HG03066 (cell line): Measurements from ENCODE around the gene COL5A1.
"Not testable (repeated sequence)": the region's sequence is repeated elsewhere in the genome, so short reads cannot be mapped to it uniquely, and the experiment has no call there.

Source experiments
- ATAC-seq: cut with Tn5 transposase; IDR thresholded peaks from one replicate; pipeline ENCODE4 v1.9.1; 2021; ENCODE audit warnings: low read depth; ENCODE audit not compliant: unreplicated experiment

COL5A1 gene

DNA sequence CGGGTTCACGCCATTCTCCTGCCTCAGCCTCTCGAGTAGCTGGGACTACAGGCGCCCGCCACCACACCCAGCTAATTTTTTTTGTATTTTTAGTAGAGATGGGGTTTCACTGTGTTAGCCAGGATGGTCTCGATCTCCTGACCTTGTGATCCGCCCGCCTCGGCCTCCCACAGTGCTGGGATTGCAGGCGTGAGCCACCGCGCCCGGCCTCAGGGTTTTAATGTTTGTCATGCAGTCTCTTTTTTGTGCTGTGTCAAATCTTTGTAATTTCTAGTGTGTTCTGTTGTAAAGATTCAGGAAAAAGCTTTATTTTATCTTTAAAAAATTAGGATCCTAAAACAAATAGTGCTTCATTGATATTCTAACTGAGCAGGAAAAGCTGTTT is 62.1 kb downstream of the COL5A1 start:
- ATAC-seq = not testable (repeated sequence)

DNA sequence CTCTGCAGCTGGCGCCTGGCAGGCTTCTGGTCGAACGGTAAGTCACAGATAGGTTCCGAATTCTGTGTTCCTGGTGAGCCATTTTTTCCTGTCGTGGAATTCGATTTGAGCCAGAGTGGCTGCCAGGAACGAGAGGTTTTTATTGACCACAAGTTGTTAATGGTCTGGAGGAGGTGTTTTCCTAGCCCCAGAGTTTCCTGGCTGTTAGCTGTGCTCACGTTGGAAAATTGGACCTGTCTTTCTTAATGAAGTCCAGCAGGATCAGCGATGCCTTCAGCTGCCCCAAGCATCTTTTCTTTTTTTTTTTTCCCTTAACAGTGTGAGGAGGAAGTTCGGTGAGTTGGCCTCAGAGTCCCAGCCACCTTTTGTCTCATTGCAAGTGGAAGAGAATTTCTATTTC is 62.9 kb downstream of the COL5A1 start:
- ATAC-seq = no peak

DNA sequence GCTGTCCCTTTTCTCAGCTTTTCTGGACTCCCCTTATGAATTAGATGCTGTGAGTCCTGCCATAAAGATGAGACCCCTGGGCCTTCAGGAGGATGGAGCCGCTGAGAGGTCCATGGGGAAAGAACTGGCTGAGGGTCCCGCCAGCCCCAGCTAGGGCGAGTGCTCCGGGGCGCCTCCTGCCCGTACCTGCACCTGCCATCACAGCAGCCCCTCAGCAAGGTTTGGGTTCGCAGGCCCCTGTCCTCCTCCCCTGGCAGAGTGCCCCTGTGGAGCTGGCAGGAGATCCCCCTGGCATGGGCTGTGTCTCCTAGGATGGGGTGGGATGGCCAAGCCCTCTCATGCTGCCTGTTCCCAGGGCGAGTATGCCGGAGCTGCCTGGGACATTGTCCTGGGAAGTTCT is 64.2 kb downstream of the COL5A1 start:
- ATAC-seq = no peak

DNA sequence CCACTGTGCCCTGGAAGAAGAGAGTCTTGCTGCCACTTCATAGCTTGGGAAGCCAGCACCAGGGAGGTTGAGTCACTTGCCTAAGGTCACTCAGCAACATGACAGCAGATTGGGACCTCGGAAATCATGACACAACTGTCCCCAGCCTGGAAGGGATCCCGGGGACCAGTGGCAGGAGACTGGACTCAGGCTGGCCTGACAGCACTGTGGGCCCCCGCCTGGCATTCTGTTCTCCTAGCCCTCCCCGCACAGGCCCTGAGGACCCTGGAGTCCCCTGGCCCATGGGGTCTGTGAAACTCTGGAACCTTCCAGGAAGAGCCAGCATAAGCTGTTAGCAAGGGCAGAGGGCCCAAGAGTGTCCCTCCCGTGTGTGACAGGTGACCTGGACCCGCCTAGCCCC is 64.9 kb downstream of the COL5A1 start:
- no peak for ATAC-seq

DNA sequence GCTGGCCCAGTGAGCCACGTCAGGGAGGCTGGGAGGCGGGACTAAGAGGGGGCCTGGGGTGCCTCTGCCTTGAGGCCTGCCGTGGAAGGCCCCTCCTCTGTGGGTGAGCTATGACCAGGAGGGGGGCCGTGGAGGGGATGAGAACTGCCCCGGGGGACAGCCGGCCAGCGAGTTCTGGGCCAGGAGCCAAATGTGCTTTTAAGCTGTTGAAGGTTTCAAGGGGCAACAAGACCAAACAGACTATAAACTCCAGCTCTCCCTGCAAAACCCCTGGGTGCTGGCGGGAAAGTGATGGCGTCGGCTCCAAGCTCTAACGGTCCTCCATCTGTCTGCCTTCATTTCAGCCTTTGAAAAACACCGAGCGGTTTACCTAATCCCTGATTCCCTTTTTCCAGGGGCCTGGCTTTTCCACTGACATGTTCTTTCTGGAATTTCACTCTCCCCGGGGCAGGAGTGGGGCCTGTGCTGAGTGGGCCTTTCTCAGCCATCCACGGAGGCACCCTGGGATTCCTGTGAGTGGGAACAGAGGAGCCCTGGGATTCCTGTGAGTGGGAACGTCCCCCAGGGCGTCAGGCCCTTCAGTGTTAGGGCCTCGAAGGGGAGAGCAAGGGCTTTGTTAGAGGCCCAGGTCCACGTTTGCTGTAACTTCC is 65.6 kb downstream of the COL5A1 start:
- ATAC-seq = no peak

DNA sequence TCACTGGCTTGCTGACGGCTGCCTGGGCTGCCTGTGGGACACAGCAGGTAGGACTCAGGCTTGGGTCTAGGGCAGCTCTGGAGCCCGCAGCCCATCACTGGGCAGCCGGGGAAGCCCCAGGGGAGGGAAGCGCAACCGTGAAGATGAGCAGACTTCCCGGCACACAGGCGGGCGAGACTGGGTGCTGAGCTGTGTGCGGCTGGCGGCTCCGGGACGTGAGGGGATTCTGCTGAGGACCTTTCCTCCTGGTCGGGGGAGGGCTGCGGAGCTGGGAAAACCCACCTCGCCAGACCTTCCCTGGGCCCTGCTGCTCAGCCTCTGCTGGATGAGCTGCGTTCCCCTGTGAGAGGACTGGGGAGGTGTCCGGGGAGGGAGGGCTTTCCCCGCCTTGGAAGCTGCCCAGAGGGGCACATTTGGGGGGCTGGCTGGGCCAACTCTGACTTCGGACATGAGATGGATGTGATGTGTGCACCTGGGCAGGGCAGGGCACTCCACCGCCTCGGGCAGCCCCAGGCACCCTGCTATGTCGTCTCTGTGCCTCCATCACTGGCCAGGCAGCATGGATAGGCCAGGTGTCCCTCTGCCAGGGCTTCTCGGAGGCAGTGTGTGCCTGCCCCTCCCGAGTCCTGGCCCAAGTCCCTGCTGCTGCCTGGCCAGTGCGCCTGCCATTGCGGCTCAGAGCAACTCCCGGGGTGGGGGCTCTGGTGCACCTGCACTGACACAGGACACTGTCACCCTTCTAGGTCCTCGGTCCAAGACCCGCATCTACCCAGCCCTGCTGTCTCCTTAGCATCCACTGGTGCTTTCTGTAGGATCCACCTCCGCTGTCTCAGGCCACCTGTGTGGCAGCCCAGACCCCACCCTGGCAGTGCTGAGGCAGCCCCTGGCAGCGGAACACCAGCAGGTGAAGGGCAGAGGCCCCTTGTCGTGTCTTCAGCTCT is 66.4 kb downstream of the COL5A1 start:
- ATAC-seq = no peak

DNA sequence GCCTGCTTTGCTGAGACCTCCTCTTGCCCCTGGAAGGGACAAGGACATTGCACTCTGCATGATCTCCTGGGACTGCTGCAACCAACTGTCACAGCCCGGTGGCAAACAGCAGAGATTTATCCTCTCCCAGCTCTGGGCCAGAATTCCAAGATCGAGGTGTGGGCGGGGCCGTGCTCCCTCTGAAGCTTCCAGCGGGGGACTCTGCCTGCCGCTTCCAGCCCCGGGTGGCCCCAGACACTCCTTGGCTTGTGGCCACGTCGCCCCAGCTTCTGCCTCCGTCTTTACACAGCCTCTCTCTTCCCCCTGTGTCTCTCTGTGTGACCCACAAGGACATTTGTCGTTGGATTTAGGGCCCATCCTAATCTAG is 67.1 kb downstream of the COL5A1 start:
- no peak for ATAC-seq

DNA sequence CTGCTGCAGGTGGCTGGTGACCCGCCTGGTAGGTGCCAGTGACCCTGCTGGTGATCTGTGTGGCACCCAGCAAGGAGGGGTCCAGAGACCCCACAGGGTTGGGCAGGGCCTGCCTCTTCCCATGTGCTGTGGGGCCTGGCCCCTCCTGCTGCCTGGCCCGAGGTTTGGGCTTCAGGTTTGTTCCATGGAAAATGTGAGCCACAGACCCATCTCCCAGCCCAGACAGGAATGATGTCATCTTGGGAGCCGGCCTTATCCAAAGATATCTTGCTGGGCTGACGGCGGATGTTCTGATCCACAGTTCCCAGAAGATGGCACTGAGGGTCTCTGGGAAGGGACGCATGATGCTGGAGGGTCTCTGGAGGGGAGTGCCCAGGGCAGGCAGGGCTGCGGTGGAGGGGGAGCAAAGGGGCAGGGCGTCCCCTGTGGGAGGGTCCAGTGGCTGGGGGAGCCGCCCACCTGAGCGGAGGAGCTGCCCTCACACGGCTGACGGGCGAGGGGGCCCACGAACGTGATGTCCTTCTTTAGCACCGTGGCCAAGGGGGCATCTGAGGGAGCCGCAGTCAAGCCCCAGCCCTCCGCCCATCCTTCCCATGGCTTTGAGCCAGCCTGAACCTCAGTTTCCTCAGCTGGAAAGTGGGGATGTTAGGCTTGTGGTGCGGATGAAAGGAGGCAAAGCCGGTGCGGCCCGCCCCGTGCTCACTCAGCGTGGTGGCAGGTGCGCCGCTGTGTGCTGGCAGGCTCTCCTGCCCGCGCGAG is 68.1 kb downstream of the COL5A1 start:
- ATAC-seq = no peak

DNA sequence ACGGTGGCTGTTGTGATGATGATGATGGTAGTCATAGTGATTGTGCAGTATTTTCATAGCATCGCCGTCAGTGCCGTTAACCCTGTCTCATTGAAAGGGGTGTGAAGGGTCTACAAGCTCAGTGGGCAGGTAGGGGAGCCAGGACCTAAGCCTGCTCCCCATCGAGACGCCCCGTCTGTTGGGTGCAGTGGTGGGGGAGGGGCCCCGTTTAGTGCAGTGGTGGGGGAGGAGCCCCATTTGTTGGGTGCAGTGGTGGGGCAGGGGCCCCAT is 68.6 kb downstream of the COL5A1 start:
- no peak for ATAC-seq

DNA sequence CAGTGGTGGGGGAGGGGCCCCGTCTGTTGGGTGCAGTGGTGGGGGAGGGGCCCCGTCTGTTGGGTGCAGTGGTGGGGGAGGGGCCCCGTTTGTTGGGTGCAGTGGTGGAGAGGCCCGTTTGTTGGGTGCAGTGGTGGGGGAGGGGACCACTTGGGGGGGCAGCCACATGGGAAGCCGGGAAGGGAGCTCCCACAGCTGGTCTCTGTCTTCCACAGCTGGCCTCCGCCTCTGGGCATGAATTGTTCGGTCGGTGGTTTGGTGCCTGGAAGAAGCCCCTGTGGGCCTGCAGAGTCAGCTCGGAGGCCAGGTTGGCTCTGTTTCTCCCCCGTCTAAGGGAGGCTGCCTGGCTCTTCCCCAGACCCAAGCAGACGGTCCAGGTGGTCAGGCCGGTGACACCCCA is 69.3 kb downstream of the COL5A1 start:
- ATAC-seq = no peak

DNA sequence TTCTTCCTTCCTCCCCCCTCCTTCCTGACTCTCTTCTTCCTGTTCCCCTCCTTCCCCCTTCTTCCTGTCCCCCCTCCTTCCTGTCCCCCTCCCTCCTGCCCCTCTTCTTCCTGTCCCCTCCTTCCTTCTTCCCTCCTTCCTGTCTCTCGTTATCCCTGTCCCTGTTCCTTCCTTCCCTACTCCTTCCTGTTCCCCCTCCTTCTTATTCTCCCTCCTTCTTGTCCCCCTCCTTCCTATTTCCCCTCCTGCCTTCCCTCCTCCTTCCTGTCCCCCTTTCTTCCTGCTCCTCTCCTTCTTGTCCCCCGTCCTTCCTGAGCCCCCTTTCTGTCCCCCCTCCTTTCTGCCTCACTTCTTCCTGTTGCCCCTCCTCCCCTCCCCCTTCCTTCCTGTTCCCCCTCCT is 70.6 kb downstream of the COL5A1 start:
- no peak for ATAC-seq

DNA sequence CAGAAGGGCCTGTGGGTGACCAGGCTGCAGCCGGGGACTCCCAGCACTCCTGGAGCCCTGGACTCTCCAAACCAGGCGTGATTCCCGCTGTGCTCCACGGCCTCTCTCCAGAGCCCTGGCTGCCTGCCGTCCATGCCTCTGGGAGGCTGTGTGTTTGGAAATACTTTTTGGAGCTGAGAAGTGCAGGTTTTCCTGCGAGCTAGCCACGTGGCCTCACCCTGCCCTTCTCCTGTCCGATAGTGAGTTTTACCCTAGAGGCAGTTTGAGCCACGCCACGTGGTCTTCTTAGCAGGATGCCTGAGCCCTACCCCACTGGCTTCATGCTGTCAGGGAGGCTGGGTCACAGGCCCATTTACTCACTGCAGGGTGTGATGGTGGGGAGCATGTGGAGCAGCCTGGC is 71.3 kb downstream of the COL5A1 start:
- ATAC-seq = no peak

DNA sequence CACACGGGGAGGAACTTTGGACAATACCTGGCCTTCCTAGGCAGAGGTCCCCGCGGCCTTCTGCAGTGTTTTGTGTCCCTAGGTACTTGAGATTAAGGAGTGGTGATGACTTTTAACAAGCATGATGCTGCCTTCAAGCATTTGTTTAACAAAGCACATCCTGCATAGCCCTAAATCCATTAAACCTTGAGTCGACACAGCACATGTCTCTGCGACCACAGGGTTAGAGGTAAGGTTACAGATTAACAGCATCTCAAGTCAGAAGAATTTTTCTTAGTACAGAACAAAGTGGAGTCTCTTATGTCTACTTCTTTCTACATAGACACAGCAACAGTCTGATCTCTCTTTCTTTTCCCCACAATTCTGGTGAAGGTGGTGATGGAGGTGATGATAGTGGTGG is 73.9 kb downstream of the COL5A1 start:
- ATAC-seq = not testable (repeated sequence)

DNA sequence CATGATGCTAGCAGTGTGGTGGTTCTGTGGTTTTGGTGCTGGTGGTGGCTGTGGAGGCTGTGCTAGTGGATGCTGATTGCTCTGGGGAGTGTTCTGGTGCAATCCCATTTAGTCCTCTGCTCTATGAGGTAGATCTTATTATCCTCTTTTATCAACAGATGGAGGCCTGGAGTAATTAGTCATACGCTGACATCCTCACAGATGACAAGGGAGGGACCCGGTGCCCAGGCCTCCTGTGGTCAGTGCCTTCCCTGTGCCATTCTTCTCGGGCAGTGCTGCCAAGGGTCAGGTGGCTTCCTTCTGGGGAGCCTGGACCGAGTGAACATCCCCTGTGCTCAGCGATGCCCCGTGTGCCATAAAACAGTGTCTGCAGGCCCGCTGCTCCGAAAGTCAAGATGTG is 74.5 kb downstream of the COL5A1 start:
- ATAC-seq = no peak

DNA sequence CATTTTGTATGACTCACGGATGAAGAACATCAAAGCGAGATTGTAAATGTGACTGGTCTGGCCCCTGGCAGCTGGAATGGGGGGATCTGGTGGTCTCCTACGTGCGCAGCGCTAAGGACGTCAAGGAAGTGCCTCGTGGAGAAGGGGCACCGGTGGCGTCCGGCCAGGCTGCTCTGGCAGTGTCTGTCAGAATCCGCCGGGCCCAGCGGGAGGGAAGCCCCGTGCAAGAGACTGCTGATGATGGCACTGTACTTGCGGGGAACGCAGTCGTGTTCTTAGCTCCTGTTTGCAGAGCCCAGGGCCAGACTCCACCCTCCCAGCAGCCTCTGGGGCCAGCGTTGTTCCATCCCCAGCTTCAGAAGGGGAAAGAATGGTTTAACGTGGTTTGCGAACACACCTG is 75.5 kb downstream of the COL5A1 start:
- ATAC-seq = no peak

DNA sequence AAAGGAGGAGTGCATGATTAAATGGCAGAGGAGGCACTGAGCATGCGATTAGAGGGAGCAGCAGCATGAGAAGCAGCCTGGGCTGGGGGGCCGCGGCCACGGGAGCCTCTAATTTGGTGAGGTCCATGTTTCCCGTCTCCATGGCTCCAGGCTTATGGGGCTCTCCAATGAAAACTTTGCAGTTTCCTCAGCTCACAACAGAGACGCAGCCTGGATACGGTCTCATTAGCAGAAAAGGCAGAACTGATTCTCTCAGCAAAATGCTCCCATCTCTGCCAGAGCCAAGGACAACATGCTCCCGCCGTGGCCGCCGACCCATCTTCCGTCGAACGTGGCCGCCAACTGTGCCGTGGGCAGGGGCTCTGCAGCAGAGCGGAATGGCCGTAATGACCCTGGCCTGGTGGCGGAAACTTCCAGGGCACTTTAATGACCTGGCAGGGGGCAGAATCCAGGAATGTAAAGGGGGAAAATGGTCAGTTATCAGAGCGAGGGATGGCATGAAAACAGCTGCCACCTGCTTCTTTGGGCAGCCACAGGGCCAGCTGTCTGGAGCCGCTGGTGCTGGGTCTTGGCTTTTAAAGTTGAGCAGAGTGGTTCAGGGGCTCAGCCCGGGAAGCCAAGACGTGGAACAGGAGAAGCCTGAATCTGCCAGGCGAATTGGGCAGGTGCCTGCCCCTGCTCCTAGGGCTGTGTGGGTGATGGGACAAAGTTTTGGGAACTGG is 76.5 kb downstream of the COL5A1 start:
- no peak for ATAC-seq

DNA sequence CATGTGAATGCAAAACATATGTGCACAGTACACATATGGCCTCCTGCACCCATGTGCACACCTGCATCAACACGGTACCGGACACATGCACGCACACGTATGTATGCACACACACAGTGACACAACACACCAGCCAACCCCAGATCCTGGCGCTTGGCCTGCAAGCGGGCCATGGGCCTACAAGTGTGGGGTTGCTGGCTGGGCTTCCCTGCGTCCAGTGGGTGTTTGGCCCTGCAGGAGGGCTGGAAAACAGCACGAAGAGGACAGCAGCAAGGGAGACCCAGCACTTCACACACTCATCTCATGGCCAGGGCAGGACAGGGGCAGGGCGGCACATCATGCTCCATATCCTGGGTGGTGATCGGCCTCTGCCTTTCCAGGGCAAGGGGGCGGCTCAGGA is 77.7 kb downstream of the COL5A1 start:
- ATAC-seq = no peak

DNA sequence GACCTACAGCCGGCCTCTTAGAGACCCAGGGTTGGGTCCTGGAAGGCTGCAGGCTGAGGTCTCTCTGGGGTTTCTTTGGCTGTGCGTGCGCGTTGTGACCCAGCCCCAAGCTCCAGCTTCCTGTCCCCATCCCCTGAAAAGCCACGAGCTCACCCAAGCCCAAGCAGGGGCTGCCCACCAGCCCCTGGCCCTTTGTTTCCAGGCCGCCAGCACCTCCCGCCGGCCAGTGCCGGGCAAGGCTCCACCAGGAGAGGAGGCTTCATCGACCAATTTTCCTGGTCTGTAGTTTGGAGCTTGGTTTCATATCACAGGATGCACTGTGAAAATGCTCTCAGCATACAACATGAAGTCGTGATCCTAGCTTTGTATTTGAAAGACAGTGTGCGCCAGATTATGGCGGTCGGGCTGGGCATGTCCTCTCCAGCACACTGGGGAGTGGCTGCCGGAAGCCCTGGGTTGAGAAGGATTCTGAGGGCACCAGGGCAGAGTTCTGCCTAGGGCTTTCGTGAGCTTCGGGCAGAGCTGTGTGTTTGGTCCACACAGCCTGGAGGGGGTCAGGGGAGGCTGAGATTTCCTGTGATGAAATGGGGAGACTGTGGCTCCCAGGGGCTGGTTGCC is 78.6 kb downstream of the COL5A1 start:
- ATAC-seq = no peak

DNA sequence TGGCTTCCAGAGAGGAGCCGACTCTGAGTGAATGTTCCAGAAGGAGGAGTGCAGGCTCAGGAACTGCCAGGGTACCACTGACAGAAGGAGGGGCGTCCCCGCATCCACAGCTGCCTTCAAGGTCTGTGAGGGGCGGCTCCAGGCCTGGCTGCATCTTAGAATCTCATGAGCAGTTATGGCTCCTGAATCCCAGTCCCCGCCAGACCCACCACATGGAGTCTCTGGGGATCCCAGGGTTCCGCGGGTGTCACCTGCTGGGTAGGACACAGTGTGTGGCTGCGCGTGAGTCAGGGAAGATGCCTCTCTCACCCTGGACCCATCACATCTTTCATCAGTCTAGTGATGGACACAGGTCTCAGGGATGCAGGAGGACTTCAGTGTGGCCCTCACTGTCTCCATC is 79.2 kb downstream of the COL5A1 start:
- no peak for ATAC-seq

DNA sequence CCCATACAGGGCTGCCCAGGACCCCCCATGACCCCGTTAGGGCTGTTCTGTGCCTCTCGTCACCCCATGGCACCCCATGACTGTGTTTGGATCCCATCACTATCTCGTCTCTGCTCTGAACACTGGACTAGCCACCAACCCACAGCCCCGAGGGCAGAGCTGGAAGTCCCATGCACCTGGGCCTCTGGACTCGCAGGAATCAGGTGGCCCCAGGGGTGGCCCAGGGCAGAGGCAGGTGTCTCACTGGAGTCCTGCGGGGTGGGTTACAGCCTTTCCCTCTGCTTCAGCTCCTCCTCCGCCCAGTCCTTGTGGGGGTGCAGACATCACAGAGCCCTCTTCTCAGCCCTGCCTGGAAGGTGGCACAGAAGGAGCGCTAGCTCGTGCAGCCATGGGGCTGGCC is 79.7 kb downstream of the COL5A1 start:
- no peak for ATAC-seq
